Astrocyte (in vitro differentiated cells and primary cell): ENCODE data around the gene FAM184B.

Source experiments
- CTCF ChIP-seq: IDR thresholded peaks from 2 replicates; pipeline ENCODE4 v1.5.1; 2011; ENCODE audit warnings: low read depth, mild to moderate bottlenecking, inconsistent platforms, low read length, moderate library complexity; ENCODE audit not compliant: insufficient read depth
- EZH2 ChIP-seq: IDR thresholded peaks from 2 replicates; pipeline ENCODE4 v1.6.1; 2012; ENCODE audit warnings: mild to moderate bottlenecking, low read length, inconsistent platforms; ENCODE audit not compliant: insufficient read depth

GRCh38 chr4:17794730-17795129 is 13.3 kb upstream of the FAM184B start:
- TF ChIP-seq CTCF (no peak), EZH2 (no peak)
